ENCODE results near the gene EXOC6B.

Gene EXOC6B

GRCh38 chr2:72828840-72829507 lies 3.1 kb upstream of the EXOC6B start:
- no peak for DNase-seq

- DNase-seq = no peak
Observed at GRCh38 chr2:72827966-72828646, 2.3 kb upstream of the EXOC6B start.

- DNase-seq = no peak
Observed at GRCh38 chr2:72827487-72827886, 1.7 kb upstream of the EXOC6B start.

GRCh38 chr2:72826156-72826477 lies 284 bp upstream of the EXOC6B start:
- DNase-seq = no peak

- no peak for DNase-seq
Observed at GRCh38 chr2:72824224-72824842, 1.5 kb downstream of the EXOC6B start.

- no peak for DNase-seq
Observed at GRCh38 chr2:72822794-72823193, 3.0 kb downstream of the EXOC6B start.

GRCh38 chr2:72821983-72822382 lies 3.9 kb downstream of the EXOC6B start:
- no peak for DNase-seq

- DNase-seq = no peak
Observed at GRCh38 chr2:72821118-72821517, 4.7 kb downstream of the EXOC6B start.

- no peak for DNase-seq
Observed at GRCh38 chr2:72819501-72819900, 6.3 kb downstream of the EXOC6B start.

GRCh38 chr2:72815655-72816278 lies 10.1 kb downstream of the EXOC6B start:
- no peak for DNase-seq

- no peak for DNase-seq
Observed at GRCh38 chr2:72813841-72814240, 12.0 kb downstream of the EXOC6B start.

GRCh38 chr2:72810165-72810564 lies 15.7 kb downstream of the EXOC6B start:
- no peak for DNase-seq

- DNase-seq = no peak
Observed at GRCh38 chr2:72809095-72809494, 16.7 kb downstream of the EXOC6B start.

GRCh38 chr2:72806280-72806945 lies 19.4 kb downstream of the EXOC6B start:
- DNase-seq = no peak

- DNase-seq = no peak
Observed at GRCh38 chr2:72803626-72804320, 22.1 kb downstream of the EXOC6B start.

GRCh38 chr2:72803151-72803550 lies 22.7 kb downstream of the EXOC6B start:
- DNase-seq = no peak

- DNase-seq = no peak
Observed at GRCh38 chr2:72800492-72800891, 25.3 kb downstream of the EXOC6B start.

GRCh38 chr2:72797740-72798139 lies 28.1 kb downstream of the EXOC6B start:
- DNase-seq = no peak

GRCh38 chr2:72796766-72797165 lies 29.1 kb downstream of the EXOC6B start:
- no peak for DNase-seq

GRCh38 chr2:72794572-72794971 lies 31.3 kb downstream of the EXOC6B start:
- no peak for DNase-seq

GRCh38 chr2:72793798-72794440 lies 31.9 kb downstream of the EXOC6B start:
- no peak for DNase-seq

GRCh38 chr2:72789241-72789640 lies 36.6 kb downstream of the EXOC6B start:
- no peak for DNase-seq

Measured in right forelimb (tissue), 1 donor.